GM12878 (cell line): ENCODE data around the gene ITPR3. TPM values are rescaled to one million over a fixed set of nuclear protein-coding genes. Genes with fewer than 3 reads are reported as not detected.

Experiments
- ATAC-seq: fragments of 200-7000 bp; cut with Tn5 transposase; 3 replicates; pipeline ENCODE4 v1.9.1; 2020; ENCODE audit warnings: mild to moderate bottlenecking, moderate library complexity
- BruUV-seq: library from RNA; stranded (reverse); fragments of 400-500 nt; replicated peaks from 2 replicates; lab custom pipeline; 2021; lab: Mats Ljungman, UMichigan
- CTCF ChIA-PET: fragments of 300-600 bp; sonication (Branson Sonifier 250); formaldehyde crosslinking; extraction: SDS; loops from one replicate; lab custom pipeline; 2021; ENCODE audit warnings: inconsistent platforms; lab: Yijun Ruan, JAX
- POLR2A ChIA-PET: fragments of 350-600 bp; formaldehyde crosslinking; extraction: SDS; loops from one replicate; lab custom pipeline; 2021; ENCODE audit warnings: inconsistent platforms; lab: Charles Lee
- RAD21 ChIA-PET: fragments of 300-600 bp; sonication (Branson Sonifier 250); formaldehyde crosslinking; loops from one replicate; lab custom pipeline; 2023; ENCODE audit warnings: antibody characterized with exemption; ENCODE audit not compliant: unreplicated experiment; lab: Charles Lee
- SMC1A ChIA-PET: fragments of 300-600 bp; sonication (Branson Sonifier 250); formaldehyde crosslinking; loops from one replicate; lab custom pipeline; 2023; ENCODE audit not compliant: unreplicated experiment, uncharacterized antibody; lab: Charles Lee
- DNase-seq: peaks from one replicate; pipeline ENCODE4 v3.0.0-alpha.2; 2011; ENCODE audit warnings: low read depth, low spot score
- FAIRE-seq: peaks from 3 replicates; lab custom pipeline; 2011; peaks lifted over from hg19 to GRCh38; lab: Jason Lieb, UNC
- H2AFZ ChIP-seq: 2 replicates; pipeline ENCODE4 v1.6.0; 2011; ENCODE audit warnings: low read depth, low read length, control low read depth; ENCODE audit not compliant: control insufficient read depth
- H3K27ac ChIP-seq: 2 replicates; pipeline ENCODE4 v1.5.1; 2011; ENCODE audit warnings: control low read depth; ENCODE audit not compliant: control insufficient read depth, insufficient read depth
- H3K27me3 ChIP-seq, 2 experiments: replicated peaks in 1 of 2; 2 replicates each; pipeline versions ENCODE4 v1.6.0 to v1.6.1; 2011; ENCODE audit warnings: low read length in 1 of 2; ENCODE audit not compliant: control insufficient read depth in 2 of 2, insufficient read depth in 2 of 2
- H3K36me3 ChIP-seq, 2 experiments: 2 replicates each; pipeline ENCODE4 v1.5.1; 2011; ENCODE audit warnings: low read length in 1 of 2; ENCODE audit not compliant: control insufficient read depth in 2 of 2, insufficient read depth in 2 of 2
- H3K4me1 ChIP-seq: 2 replicates; pipeline ENCODE4 v1.6.1; 2011; ENCODE audit warnings: mild to moderate bottlenecking, low read length, moderate library complexity, mixed read lengths; ENCODE audit not compliant: control insufficient read depth, insufficient read depth
- H3K4me2 ChIP-seq: 2 replicates; pipeline ENCODE4 v1.6.0; 2011; ENCODE audit warnings: control low read depth; ENCODE audit not compliant: control insufficient read depth, insufficient read depth
- H3K4me3 ChIP-seq: fragments of 200-600 bp; sonication (generic); 2 replicates; pipeline ENCODE4 v1.5.1; 2016
- H3K79me2 ChIP-seq: 2 replicates; pipeline ENCODE4 v1.6.0; 2011; ENCODE audit warnings: low read length; ENCODE audit not compliant: control insufficient read depth, insufficient read depth
- H3K9ac ChIP-seq: 2 replicates; pipeline ENCODE4 v1.8.0; 2011; ENCODE audit warnings: low read length, control low read depth, mixed read lengths; ENCODE audit not compliant: control insufficient read depth, insufficient read depth
- H3K9me3 ChIP-seq: replicated peaks from 3 replicates; pipeline ENCODE4 v1.5.1; 2011; ENCODE audit warnings: mild to moderate bottlenecking, low read length; ENCODE audit not compliant: control insufficient read depth, insufficient read depth
- H4K20me1 ChIP-seq: 2 replicates; pipeline ENCODE4 v1.6.0; 2011; ENCODE audit not compliant: control insufficient read depth, insufficient read depth
- BCL3 ChIP-seq: IDR thresholded peaks from 2 replicates; pipeline ENCODE4 v1.6.1; 2011; ENCODE audit warnings: borderline replicate concordance, low read depth, mild to moderate bottlenecking, moderate library complexity, low read length; ENCODE audit not compliant: insufficient read depth, poor library complexity, severe bottlenecking
- CBFB ChIP-seq: IDR thresholded peaks from 2 replicates; pipeline ENCODE4 v1.6.1; 2016; ENCODE audit warnings: antibody characterized with exemption, low read depth
- CBX5 ChIP-seq: sonication (generic); IDR thresholded peaks from 2 replicates; pipeline ENCODE4 v1.6.1; 2016; ENCODE audit warnings: low read depth, moderate library complexity, mild to moderate bottlenecking, inconsistent platforms
- IKZF1 ChIP-seq: fragments of 450-650 bp; conservative IDR thresholded peaks from 2 replicates; pipeline ENCODE4 v1.6.1; 2017; ENCODE audit warnings: antibody characterized with exemption, mild to moderate bottlenecking
- JUNB ChIP-seq: IDR thresholded peaks from 2 replicates; pipeline ENCODE4 v1.6.1; 2016; ENCODE audit warnings: antibody characterized with exemption, mild to moderate bottlenecking
- MEF2B ChIP-seq: fragments of 450-650 bp; IDR thresholded peaks from 2 replicates; pipeline ENCODE4 v1.6.1; 2018; ENCODE audit warnings: mild to moderate bottlenecking, moderate library complexity; ENCODE audit not compliant: partially characterized antibody, poor library complexity, severe bottlenecking
- RUNX3 ChIP-seq: IDR thresholded peaks from 2 replicates; pipeline ENCODE4 v1.6.1; 2012; ENCODE audit warnings: low read length, inconsistent platforms
- ZSCAN29 ChIP-seq: fragments of 450-650 bp; IDR thresholded peaks from 2 replicates; pipeline ENCODE4 v1.6.1; 2017; ENCODE audit warnings: mild to moderate bottlenecking, moderate library complexity
- whole genome bisulfite sequencing: methylation state at CpG from one replicate; pipeline ENCODE4 v1.1.6; 2016; ENCODE audit warnings: low lambda C conversion rate; ENCODE audit not compliant: insufficient replicate concordance, insufficient coverage; ENCODE audit errors: missing lambda C conversion rate; 5-methylcytosine and 5-hydroxymethylcytosine counted together
- in situ Hi-C: fragments of 300-500 bp; cut with MboI; formaldehyde crosslinking; loops from 9 replicates; pipeline ENCODE4 v1.14.3; 2018; ENCODE audit warnings: mixed read lengths
- intact Hi-C: fragments of 100-400 bp; cut with micrococcal nuclease; formaldehyde crosslinking; loops from one replicate; pipeline ENCODE4 v1.14.2; 2022; ENCODE audit not compliant: unreplicated experiment
- polyA plus RNA-seq, 11 experiments: library from polyadenylated mRNA; depleted of rRNA in 4 of 11; unstranded in 6 of 11; stranded (reverse) in 5 of 11; fragments of >200 nt; fragmentation: Nextera tagmentation in 4 of 11; fragmentation: Illumina TruSeq in 1 of 11; extraction: Ambion mirVana in 4 of 11; extraction: Trizol in 1 of 11; gene quantifications; 1 replicate in 1 of 11; 2 replicates in 10 of 11; pipeline versions ENCODE4 v1.2.1 to v1.2.3, GENCODE V29; 2011 to 2016; ENCODE audit warnings: inconsistent platforms in 2 of 11, missing spikeins in 2 of 11, low read depth in 1 of 11
- total RNA-seq, 4 experiments: library from RNA; depleted of rRNA in 3 of 4; stranded (reverse); fragments of >200 nt in 3 of 4; fragmentation: Illumina TruSeq in 1 of 4; extraction: Trizol in 1 of 4; gene quantifications; 2 replicates each; pipeline versions ENCODE4 v1.2.1 to v1.2.3, GENCODE V29; 2013 to 2021
- TF ChIP-seq, protein P1 (sequence below): fragments of 150-350 bp; IDR thresholded peaks from 2 replicates; pipeline ENCODE4 v1.6.1; 2016; ENCODE audit warnings: low read depth, low read length

The ITPR3 gene
- total and polyA plus RNA-seq, 10 of the 15 experiments (the other 5 are each of a cell fraction or from before 2014, with no cell fraction given) = 0.32 to 34.0 (median 11.9) TPM

GRCh38 chr6:33718713-33719112, 97.6 kb downstream of the ITPR3 start:
- DNase-seq (no peak), ATAC-seq (peak; percentile 27), FAIRE-seq (no peak)
- intact Hi-C loops (no loop called here), in situ Hi-C loops (no loop called here)
- BruUV-seq = no TSS peak
- CTCF ChIA-PET = interaction anchor here (0.9 kb wide), 1 partner anchor 8 kb away, joined by 3 read pairs; the partner anchor contains the start of gene UQCC2
- H3K4me1 ChIP-seq = peaks cover 12% of the 10 kb centered on the region
- H3K79me2 ChIP-seq = no peaks in the 10 kb centered on the region
- RAD21 ChIA-PET = no interaction called here
- H2AFZ ChIP-seq = no peak overlapping the region
- no peak overlapping the region for H3K27ac ChIP-seq
- TF ChIP-seq IKZF1 (no peak), JUNB (0 out of 2 replicates have a peak, but pooled peaks have one; percentile 9), RUNX3 (peak; percentile 50), CBX5 (no peak), ZSCAN29 (no peak)
- no peak overlapping the region for H3K4me2 ChIP-seq
- SMC1A ChIA-PET = no interaction called here
- H3K9me3 ChIP-seq = no peaks in the 10 kb centered on the region
- H3K36me3 ChIP-seq = no peaks in the 10 kb centered on the region; a peak in 1 of 4 replicates
- H3K27me3 ChIP-seq = peaks cover 4 to 6% of the 10 kb centered on the region in 2 experiments; a peak in 2 of 4 replicates
- H4K20me1 ChIP-seq = no peaks in the 10 kb centered on the region
- no peak overlapping the region for H3K4me3 ChIP-seq
- H3K9ac ChIP-seq = no peak overlapping the region
- 57% methylated on average over 2 of the region's 2 CpGs for WGBS
- POLR2A ChIA-PET = no interaction called here

GRCh38 chr6:33719326-33719987, 98.3 kb downstream of the ITPR3 start:
- Histone ChIP-seq H3K79me2 (no peaks in the 10 kb centered on the region), H4K20me1 (no peaks in the 10 kb centered on the region), H2AFZ (no peak overlapping the region), H3K27ac (no peak overlapping the region), H3K4me3 (no peak overlapping the region), H3K4me1 (peaks cover 12% of the 10 kb centered on the region), H3K9me3 (no peaks in the 10 kb centered on the region), H3K4me2 (no peak overlapping the region), H3K36me3 (no peaks in the 10 kb centered on the region), H3K9ac (no peak overlapping the region), H3K27me3 (peaks cover 4 to 8% of the 10 kb centered on the region in 2 experiments; a peak in 2 of 4 replicates)
- ATAC-seq = no peak
- no peak for FAIRE-seq
- BruUV-seq = no TSS peak
- in situ Hi-C loops (no loop called here), intact Hi-C loops (no loop called here)
- RAD21 ChIA-PET = no interaction called here
- SMC1A ChIA-PET = no interaction called here
- CTCF ChIA-PET = interaction anchor here (0.9 kb wide), 1 partner anchor 8 kb away, joined by 3 read pairs; the partner anchor contains the start of gene UQCC2
- POLR2A ChIA-PET = no interaction called here
- WGBS = 65% methylated on average over 11 of the region's 11 CpGs
- no peak for DNase-seq
- TF ChIP-seq CBFB (no peak), BCL3 (no peak), MEF2B (no peak)
- TF ChIP-seq, protein P1, sequence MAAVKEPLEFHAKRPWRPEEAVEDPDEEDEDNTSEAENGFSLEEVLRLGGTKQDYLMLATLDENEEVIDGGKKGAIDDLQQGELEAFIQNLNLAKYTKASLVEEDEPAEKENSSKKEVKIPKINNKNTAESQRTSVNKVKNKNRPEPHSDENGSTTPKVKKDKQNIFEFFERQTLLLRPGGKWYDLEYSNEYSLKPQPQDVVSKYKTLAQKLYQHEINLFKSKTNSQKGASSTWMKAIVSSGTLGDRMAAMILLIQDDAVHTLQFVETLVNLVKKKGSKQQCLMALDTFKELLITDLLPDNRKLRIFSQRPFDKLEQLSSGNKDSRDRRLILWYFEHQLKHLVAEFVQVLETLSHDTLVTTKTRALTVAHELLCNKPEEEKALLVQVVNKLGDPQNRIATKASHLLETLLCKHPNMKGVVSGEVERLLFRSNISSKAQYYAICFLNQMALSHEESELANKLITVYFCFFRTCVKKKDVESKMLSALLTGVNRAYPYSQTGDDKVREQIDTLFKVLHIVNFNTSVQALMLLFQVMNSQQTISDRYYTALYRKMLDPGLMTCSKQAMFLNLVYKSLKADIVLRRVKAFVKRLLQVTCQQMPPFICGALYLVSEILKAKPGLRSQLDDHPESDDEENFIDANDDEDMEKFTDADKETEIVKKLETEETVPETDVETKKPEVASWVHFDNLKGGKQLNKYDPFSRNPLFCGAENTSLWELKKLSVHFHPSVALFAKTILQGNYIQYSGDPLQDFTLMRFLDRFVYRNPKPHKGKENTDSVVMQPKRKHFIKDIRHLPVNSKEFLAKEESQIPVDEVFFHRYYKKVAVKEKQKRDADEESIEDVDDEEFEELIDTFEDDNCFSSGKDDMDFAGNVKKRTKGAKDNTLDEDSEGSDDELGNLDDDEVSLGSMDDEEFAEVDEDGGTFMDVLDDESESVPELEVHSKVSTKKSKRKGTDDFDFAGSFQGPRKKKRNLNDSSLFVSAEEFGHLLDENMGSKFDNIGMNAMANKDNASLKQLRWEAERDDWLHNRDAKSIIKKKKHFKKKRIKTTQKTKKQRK = no peak
